OCI-LY3 (cell line): ENCODE measurements around the gene IRAK4.

Experiments used
- EZH2phosphoT487 ChIP-seq: fragments of 200-600 bp; shearing (Covaris generic); IDR thresholded peaks from 2 replicates; pipeline ENCODE4 v1.6.1; 2018; ENCODE audit warnings: antibody characterized with exemption, mixed run types, low read depth
- TF ChIP-seq, protein P1 (sequence below): fragments of 200-600, 300-600 bp; sonication (generic); IDR thresholded peaks from 2 replicates; pipeline ENCODE4 v1.5.1; 2014; ENCODE audit warnings: antibody characterized with exemption, low read length, low read depth

GRCh38 chr12:43789941-43790340 lies 31.2 kb downstream of the IRAK4 start:
- TF ChIP-seq, protein P1, sequence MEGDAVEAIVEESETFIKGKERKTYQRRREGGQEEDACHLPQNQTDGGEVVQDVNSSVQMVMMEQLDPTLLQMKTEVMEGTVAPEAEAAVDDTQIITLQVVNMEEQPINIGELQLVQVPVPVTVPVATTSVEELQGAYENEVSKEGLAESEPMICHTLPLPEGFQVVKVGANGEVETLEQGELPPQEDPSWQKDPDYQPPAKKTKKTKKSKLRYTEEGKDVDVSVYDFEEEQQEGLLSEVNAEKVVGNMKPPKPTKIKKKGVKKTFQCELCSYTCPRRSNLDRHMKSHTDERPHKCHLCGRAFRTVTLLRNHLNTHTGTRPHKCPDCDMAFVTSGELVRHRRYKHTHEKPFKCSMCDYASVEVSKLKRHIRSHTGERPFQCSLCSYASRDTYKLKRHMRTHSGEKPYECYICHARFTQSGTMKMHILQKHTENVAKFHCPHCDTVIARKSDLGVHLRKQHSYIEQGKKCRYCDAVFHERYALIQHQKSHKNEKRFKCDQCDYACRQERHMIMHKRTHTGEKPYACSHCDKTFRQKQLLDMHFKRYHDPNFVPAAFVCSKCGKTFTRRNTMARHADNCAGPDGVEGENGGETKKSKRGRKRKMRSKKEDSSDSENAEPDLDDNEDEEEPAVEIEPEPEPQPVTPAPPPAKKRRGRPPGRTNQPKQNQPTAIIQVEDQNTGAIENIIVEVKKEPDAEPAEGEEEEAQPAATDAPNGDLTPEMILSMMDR: no peak
- TF ChIP-seq EZH2phosphoT487: no peak
